ENCODE results near the gene FABP1. TPM values are rescaled to one million over a fixed set of nuclear protein-coding genes. Genes with fewer than 3 reads are reported as not detected.

Gene FABP1
- total and polyA plus RNA-seq, 2 of the 4 experiments (the other 2 are of a cell fraction): not detected

GRCh38 chr2:88127638-88127887 is 299 bp downstream of the FABP1 start:
- Histone ChIP-seq H3K23ac (ENCODE audit: low read depth, low read length) (no peak overlapping the region), H3K27me3 (ENCODE audit: control insufficient read depth, insufficient read depth, low read length) (peaks cover 7% of the 10 kb centered on the region), H4K5ac (ENCODE audit: low read depth, low read length) (no peak overlapping the region), H3K79me1 (ENCODE audit: low read depth in 1 of 2, low read length in 2 of 2) (no peaks in the 10 kb centered on the region), H3K4me1 (ENCODE audit: control insufficient read depth, insufficient read depth, low read length) (no peaks in the 10 kb centered on the region), H4K91ac (ENCODE audit: insufficient read depth, low read depth, low read length) (no peak overlapping the region), H3K14ac (replicated peaks; ENCODE audit: low read depth, low read length) (no peak overlapping the region), H3K9me1 (ENCODE audit: insufficient read depth, low read length) (no peaks in the 10 kb centered on the region), H2BK15ac (ENCODE audit: low read depth, low read length) (no peak overlapping the region), H3K4me3 (ENCODE audit: insufficient read depth, low read depth, low read length) (no peak overlapping the region), H3K27ac (ENCODE audit: insufficient read depth, low read length) (no peak overlapping the region), H3K56ac (ENCODE audit: extremely low read depth, insufficient read depth, low read length) (no peak overlapping the region), H2AK5ac (ENCODE audit: low read depth, low read length) (no peak overlapping the region), H3K4ac (ENCODE audit: low read depth, low read length) (no peak overlapping the region), H3K9me3 (ENCODE audit: control insufficient read depth, insufficient read depth, low read length) (no peaks in the 10 kb centered on the region), H3K36me3 (ENCODE audit: control insufficient read depth, insufficient read depth, low read length) (no peaks in the 10 kb centered on the region), H2AFZ (replicated peaks; ENCODE audit: low read length, poor library complexity) (no peak overlapping the region), H3K9ac (ENCODE audit: low read depth, low read length) (no peak overlapping the region), H4K8ac (ENCODE audit: low read depth in 2 of 2, low read length in 2 of 2) (no peak overlapping the region), H2BK120ac (ENCODE audit: low read depth, low read length) (no peak overlapping the region), H2AK9ac (replicated peaks; ENCODE audit: low read depth, low read length, poor library complexity) (no peak overlapping the region), H4K20me1 (ENCODE audit: insufficient read depth, low read length) (no peaks in the 10 kb centered on the region), H3K18ac (ENCODE audit: low read depth, low read length) (no peak overlapping the region), H3K4me2 (ENCODE audit: low read depth, low read length) (no peak overlapping the region), H2BK5ac (ENCODE audit: low read depth, low read length, poor library complexity, severe bottlenecking) (no peak overlapping the region), H2BK20ac (ENCODE audit: low read depth, low read length) (no peak overlapping the region)
- in situ Hi-C loops (cut with MboI; ENCODE audit: low sequenced_read_pairs): no loop called here
- dilution Hi-C loops (cut with HindIII; ENCODE audit: low sequenced_read_pairs, unreplicated experiment): no loop called here
- ATAC-seq (ENCODE audit: low read depth) (no peak), DNase-seq (no peak)
- CTCF ChIA-PET: no interaction called here
- TF ChIP-seq RCOR1 (IDR thresholded peaks at IDR 0.05; ENCODE audit: insufficient replicate concordance, low read length) (no peak), MXI1 (IDR thresholded peaks at IDR 0.05; ENCODE audit: borderline replicate concordance, low read depth, low read length) (no peak), RAD21 (IDR thresholded peaks at IDR 0.05; ENCODE audit: low read length) (no peak), USF2 (IDR thresholded peaks at IDR 0.05; ENCODE audit: low read depth, low read length) (no peak), MAZ (IDR thresholded peaks at IDR 0.05; ENCODE audit: borderline replicate concordance, low read depth, low read length) (no peak), CTCF (conservative IDR thresholded peaks at IDR 0.05; ENCODE audit: low read depth, low read length) (no peak), NFE2L2 (IDR thresholded peaks at IDR 0.05; ENCODE audit: low read depth, low read length) (no peak), SMC3 (IDR thresholded peaks at IDR 0.05; ENCODE audit: low read depth, low read length) (no peak), MAFK (IDR thresholded peaks at IDR 0.05; ENCODE audit: low read depth, low read length) (no peak), POLR2A (IDR thresholded peaks at IDR 0.05; ENCODE audit: low read depth, low read length) (no peak), CHD1 (IDR thresholded peaks at IDR 0.05; ENCODE audit: low read depth, low read length) (no peak), FOS (IDR thresholded peaks at IDR 0.05; ENCODE audit: low read depth, low read length) (no peak), ELK1 (IDR thresholded peaks at IDR 0.05; ENCODE audit: borderline replicate concordance, low read depth, low read length) (no peak), CEBPB (IDR thresholded peaks at IDR 0.05; ENCODE audit: low read depth, low read length) (no peak), RFX5 (IDR thresholded peaks at IDR 0.05; ENCODE audit: low read depth, low read length) (no peak), BHLHE40 (IDR thresholded peaks at IDR 0.05; ENCODE audit: low read depth, low read length) (no peak)
- no CpG with 5 or more reads among the region's 1 CpG for WGBS, 2 experiments (ENCODE audit: extremely low coverage in 2 of 2, insufficient read length in 1 of 2)
- POLR2A ChIA-PET (ENCODE audit: unreplicated experiment): no interaction called here
- intact Hi-C loops (cut with micrococcal nuclease): no loop called here
- no TSS peak for BruUV-seq (replicated peaks)

Measured in IMR-90 (cell line).